H1 (cell line): ENCODE data around the gene TEKT3.

Source experiments
- CEBPB ChIP-seq: IDR thresholded peaks from 2 replicates; pipeline ENCODE4 v1.6.1; 2012; ENCODE audit warnings: low read depth, low read length
- YY1 ChIP-seq: IDR thresholded peaks from 2 replicates; pipeline ENCODE4 v1.6.1; 2011; ENCODE audit warnings: low read depth, mild to moderate bottlenecking, low read length

DNA sequence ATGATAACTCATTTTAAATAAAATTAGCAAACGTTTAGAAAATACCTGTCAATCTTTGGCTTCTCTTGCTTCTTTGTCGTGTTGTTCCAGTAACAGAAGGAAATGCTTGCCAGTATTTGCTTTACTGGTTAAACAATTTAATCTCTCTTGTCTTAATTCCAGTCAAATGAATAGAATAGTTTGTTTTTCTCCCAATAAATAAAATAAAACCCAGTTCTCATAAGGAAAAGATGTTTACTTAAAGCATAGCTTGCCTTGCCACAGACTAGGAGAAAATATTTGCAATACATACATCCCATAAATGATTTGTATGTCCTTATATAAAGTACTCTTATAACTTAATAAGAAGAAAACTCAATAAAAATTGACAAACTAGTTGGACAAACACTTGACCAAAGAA lies 43.9 kb upstream of the TEKT3 start:
- TF ChIP-seq CEBPB: no peak
- no peak for TF ChIP-seq YY1
